Endothelial cell of umbilical vein (primary cell): ENCODE results near the gene VSTM4.

Experiments used
- EZH2 ChIP-seq: IDR thresholded peaks from 2 replicates; pipeline ENCODE4 v1.6.1; 2012; ENCODE audit warnings: borderline replicate concordance, low read depth, mild to moderate bottlenecking, moderate library complexity, low read length, inconsistent platforms; ENCODE audit not compliant: severe bottlenecking
- MYC ChIP-seq: IDR thresholded peaks from one replicate; pipeline ENCODE4 v1.6.1; 2011; ENCODE audit warnings: mild to moderate bottlenecking, low read depth, low read length
- POLR2A ChIP-seq: IDR thresholded peaks from 2 replicates; pipeline ENCODE4 v1.6.1; 2012; ENCODE audit warnings: low read depth, mild to moderate bottlenecking, control low read depth, low read length
- POLR2AphosphoS5 ChIP-seq: IDR thresholded peaks from 2 replicates; pipeline ENCODE4 v1.6.1; 2012; ENCODE audit warnings: low read depth, mild to moderate bottlenecking, control low read depth, low read length, moderate library complexity; ENCODE audit not compliant: insufficient read depth
- TF ChIP-seq, protein P1 (sequence below), 2 donors: IDR thresholded peaks; 1 replicate in 1 of 2; 2 replicates in 1 of 2; pipeline ENCODE4 v1.5.1; 2011; ENCODE audit warnings: low read length in 2 of 2, mild to moderate bottlenecking in 2 of 2, moderate library complexity in 2 of 2, control low read depth in 1 of 2, inconsistent platforms in 1 of 2, low read depth in 1 of 2; ENCODE audit not compliant: insufficient read depth in 1 of 2; ENCODE audit errors: extremely low read depth in 1 of 2

DNA sequence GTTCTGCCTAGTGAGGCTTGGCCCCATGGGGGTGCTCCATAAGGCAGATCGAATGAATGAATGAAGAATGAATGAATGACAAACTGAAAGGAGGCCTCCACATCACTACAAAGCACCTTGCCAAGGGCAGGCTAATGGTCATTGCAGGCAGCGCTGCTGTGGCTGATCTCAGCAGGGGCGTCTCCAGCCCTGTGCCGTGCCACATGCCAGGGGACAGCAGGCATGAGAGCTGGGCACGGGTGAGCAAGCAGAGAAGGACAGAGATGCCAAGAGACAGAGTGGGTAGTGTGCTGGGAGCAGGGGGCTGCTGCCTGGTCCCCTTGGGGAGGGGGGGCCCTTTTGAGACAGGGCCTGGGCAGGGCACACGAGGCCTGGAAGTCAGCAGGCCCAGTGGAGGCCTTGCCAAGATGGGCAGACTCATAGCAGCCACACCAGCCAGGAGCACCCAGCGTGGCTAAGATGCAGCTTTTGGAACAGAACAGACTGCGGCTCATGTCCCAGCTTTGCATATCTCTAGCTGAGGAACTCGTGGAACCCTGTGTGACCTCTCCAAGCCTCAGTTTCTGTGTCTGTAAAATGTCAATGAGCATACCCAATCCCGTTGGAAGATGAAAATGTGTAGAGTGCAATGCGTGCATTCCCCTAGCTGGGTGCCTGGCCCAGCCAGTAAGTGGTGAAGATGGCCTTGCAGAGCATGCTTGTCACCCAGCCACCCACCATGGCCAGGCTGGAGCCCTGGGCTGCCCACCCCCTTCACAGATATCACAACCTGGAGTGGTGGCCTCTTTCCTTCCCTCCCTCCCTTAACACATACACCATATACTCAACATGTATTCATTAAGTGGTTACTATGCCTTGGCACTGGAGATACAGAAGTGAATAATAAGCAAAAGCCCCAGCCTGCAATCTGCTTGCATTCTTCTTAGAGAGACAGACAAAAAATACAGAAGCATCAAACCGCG, 114.6 kb downstream of the VSTM4 start:
- TF ChIP-seq, protein P1, sequence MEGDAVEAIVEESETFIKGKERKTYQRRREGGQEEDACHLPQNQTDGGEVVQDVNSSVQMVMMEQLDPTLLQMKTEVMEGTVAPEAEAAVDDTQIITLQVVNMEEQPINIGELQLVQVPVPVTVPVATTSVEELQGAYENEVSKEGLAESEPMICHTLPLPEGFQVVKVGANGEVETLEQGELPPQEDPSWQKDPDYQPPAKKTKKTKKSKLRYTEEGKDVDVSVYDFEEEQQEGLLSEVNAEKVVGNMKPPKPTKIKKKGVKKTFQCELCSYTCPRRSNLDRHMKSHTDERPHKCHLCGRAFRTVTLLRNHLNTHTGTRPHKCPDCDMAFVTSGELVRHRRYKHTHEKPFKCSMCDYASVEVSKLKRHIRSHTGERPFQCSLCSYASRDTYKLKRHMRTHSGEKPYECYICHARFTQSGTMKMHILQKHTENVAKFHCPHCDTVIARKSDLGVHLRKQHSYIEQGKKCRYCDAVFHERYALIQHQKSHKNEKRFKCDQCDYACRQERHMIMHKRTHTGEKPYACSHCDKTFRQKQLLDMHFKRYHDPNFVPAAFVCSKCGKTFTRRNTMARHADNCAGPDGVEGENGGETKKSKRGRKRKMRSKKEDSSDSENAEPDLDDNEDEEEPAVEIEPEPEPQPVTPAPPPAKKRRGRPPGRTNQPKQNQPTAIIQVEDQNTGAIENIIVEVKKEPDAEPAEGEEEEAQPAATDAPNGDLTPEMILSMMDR (IDR thresholded peaks at IDR 0.05; ENCODE audit: extremely low read depth in 1 of 2, insufficient read depth in 1 of 2, low read depth in 1 of 2, low read length in 2 of 2), result no peak
- no peak for TF ChIP-seq POLR2AphosphoS5
- TF ChIP-seq EZH2, result no peak
- TF ChIP-seq MYC, result no peak
- no peak for TF ChIP-seq POLR2A
